Smooth muscle cell (in vitro differentiated cells): Measurements from ENCODE around the gene ZNF451. TPM values are rescaled to one million over a fixed set of nuclear protein-coding genes. Genes with fewer than 3 reads are reported as not detected.

Source experiments
- DNase-seq: peaks from one replicate; lab custom pipeline; 2025; ENCODE audit not compliant: unreplicated experiment; lab: John Stamatoyannopoulos, UW
- H2AFZ ChIP-seq: fragments of 200-600 bp; sonication (generic); 2 replicates; pipeline ENCODE4 v1.6.0; 2016; ENCODE audit warnings: antibody characterized with exemption, low read depth, mild to moderate bottlenecking
- H3F3A ChIP-seq: fragments of 200-600 bp; sonication (generic); 2 replicates; pipeline ENCODE4 v1.6.0; 2017; ENCODE audit warnings: antibody characterized with exemption, low read depth
- H3K27ac ChIP-seq: fragments of 200-600 bp; sonication (generic); 2 replicates; pipeline ENCODE4 v1.5.1; 2016; ENCODE audit warnings: low read depth, mild to moderate bottlenecking
- H3K27me3 ChIP-seq: fragments of 200-600 bp; sonication (generic); 2 replicates; pipeline ENCODE4 v1.6.1; 2016; ENCODE audit warnings: low read depth, mild to moderate bottlenecking
- H3K36me3 ChIP-seq: fragments of 200-600 bp; sonication (generic); 2 replicates; pipeline ENCODE4 v1.5.1; 2016; ENCODE audit warnings: low read depth
- H3K4me1 ChIP-seq: fragments of 200-600 bp; sonication (generic); 2 replicates; pipeline ENCODE4 v1.5.1; 2016; ENCODE audit warnings: low read depth
- H3K4me2 ChIP-seq: fragments of 200-600 bp; sonication (generic); 2 replicates; pipeline ENCODE4 v1.6.0; 2016; ENCODE audit warnings: mild to moderate bottlenecking
- H3K4me3 ChIP-seq: fragments of 200-600 bp; sonication (generic); 2 replicates; pipeline ENCODE4 v1.5.1; 2016; ENCODE audit warnings: mild to moderate bottlenecking
- H3K79me2 ChIP-seq: fragments of 200-600 bp; sonication (generic); 2 replicates; pipeline ENCODE4 v1.6.0; 2016; ENCODE audit warnings: low read depth, mild to moderate bottlenecking
- H3K9ac ChIP-seq: fragments of 200-600 bp; sonication (generic); 2 replicates; pipeline ENCODE4 v1.6.0; 2016; ENCODE audit warnings: low read depth
- H3K9me3 ChIP-seq: fragments of 200-600 bp; sonication (generic); replicated peaks from 2 replicates; pipeline ENCODE4 v1.5.1; 2016; ENCODE audit warnings: low read depth
- H4K20me1 ChIP-seq: fragments of 200-600 bp; sonication (generic); 2 replicates; pipeline ENCODE4 v1.6.0; 2016; ENCODE audit warnings: low read depth
- CTCF ChIP-seq: fragments of 200-600 bp; sonication (generic); IDR thresholded peaks from 2 replicates; pipeline ENCODE4 v1.5.1; 2017; ENCODE audit warnings: borderline replicate concordance, mild to moderate bottlenecking, antibody characterized with exemption; ENCODE audit not compliant: insufficient read depth, poor library complexity, severe bottlenecking
- WGBS: methylation state at CpG from one replicate; pipeline ENCODE4 v1.1.7; 2016; ENCODE audit warnings: low lambda C conversion rate; 5-methylcytosine and 5-hydroxymethylcytosine counted together
- polyA plus RNA-seq: library from polyadenylated mRNA; unstranded; fragments of >200 nt; fragmentation: Nextera tagmentation; extraction: Ambion mirVana; gene quantifications from 2 replicates; pipeline ENCODE4 v1.2.1, GENCODE V29; 2016
- total RNA-seq: library from RNA; depleted of rRNA; stranded (reverse); fragments of >200 nt; gene quantifications from 2 replicates; pipeline ENCODE4 v1.2.3, GENCODE V29; 2014

Gene ZNF451
- total and polyA plus RNA-seq, 2 experiments from 2014 or later: 21.1 to 76.5 TPM

DNA sequence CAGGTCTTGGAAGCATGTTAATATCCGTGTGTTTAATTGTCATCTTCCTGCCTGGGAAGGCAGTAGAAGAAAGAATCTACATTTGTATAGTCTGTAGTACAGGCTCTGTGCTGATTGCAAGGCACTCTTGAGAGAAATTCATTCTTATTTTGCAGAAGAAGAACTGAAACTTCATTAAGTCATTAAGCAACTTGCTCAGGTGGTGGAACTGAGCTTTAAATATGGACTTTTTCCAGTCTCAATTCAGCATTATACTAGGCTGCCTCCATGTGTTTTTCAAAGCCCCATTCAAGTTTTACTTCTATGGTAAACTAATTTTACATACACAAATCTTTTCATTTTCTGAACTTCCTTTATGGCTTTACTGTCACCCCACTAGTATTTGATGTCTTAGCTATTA, 18.7 kb downstream of the ZNF451 start:
- Histone ChIP-seq H3K79me2 (peaks cover 98% of the 10 kb centered on the region), H3K27ac (no peak overlapping the region), H3K9me3 (no peaks in the 10 kb centered on the region), H3K27me3 (no peaks in the 10 kb centered on the region), H4K20me1 (peaks cover 96% of the 10 kb centered on the region), H3K4me2 (no peak overlapping the region), H3K9ac (no peak overlapping the region), H3K4me1 (no peaks in the 10 kb centered on the region), H3K36me3 (peaks cover 12% of the 10 kb centered on the region), H3F3A (no peaks in the 10 kb centered on the region), H2AFZ (no peak overlapping the region), H3K4me3 (no peak overlapping the region)
- TF ChIP-seq CTCF: no peak
- WGBS: 79% methylated on average over 1 of the region's 1 CpG
- no peak for DNase-seq

GRCh38 chr6:57109880-57110279, 19.9 kb downstream of the ZNF451 start:
- no peak for DNase-seq
- H3K9ac ChIP-seq: no peak overlapping the region
- peaks cover 12% of the 10 kb centered on the region for H3K36me3 ChIP-seq
- no peak overlapping the region for H3K4me3 ChIP-seq
- H3K4me1 ChIP-seq: no peaks in the 10 kb centered on the region
- H3K9me3 ChIP-seq: no peaks in the 10 kb centered on the region
- peaks cover 98% of the 10 kb centered on the region for H3K79me2 ChIP-seq
- H2AFZ ChIP-seq: no peak overlapping the region
- H3K4me2 ChIP-seq: no peak overlapping the region
- H3K27me3 ChIP-seq: no peaks in the 10 kb centered on the region
- H3K27ac ChIP-seq: no peak overlapping the region
- H4K20me1 ChIP-seq: peaks cover 94% of the 10 kb centered on the region
- no peaks in the 10 kb centered on the region for H3F3A ChIP-seq
- TF ChIP-seq CTCF: no peak

DNA sequence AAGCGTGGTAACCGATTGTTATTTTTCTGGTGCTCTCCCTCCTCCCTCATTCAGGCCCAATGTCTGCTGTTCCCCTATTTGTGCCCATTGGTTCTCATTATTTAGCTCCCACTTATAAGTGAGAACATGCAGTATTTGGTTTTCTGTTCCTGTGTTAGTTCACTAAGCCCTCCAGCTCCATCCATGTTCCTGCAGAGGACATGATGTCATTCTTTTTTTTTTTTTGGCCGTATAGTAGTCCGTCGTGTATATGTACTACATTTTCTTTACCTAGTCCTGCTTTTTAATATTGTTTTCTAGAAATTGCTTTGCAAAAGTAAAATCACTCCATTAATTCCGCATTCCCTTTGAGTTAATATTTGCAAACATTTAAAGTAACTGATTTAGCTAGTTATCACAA, 23.1 kb downstream of the ZNF451 start:
- no peak for TF ChIP-seq CTCF
- Histone ChIP-seq H3K4me3 (no peak overlapping the region), H3K9me3 (no peaks in the 10 kb centered on the region), H3F3A (no peaks in the 10 kb centered on the region), H4K20me1 (peaks cover 84% of the 10 kb centered on the region), H2AFZ (no peak overlapping the region), H3K4me1 (no peaks in the 10 kb centered on the region), H3K4me2 (no peak overlapping the region), H3K27ac (no peak overlapping the region), H3K36me3 (peaks cover 8% of the 10 kb centered on the region), H3K27me3 (no peaks in the 10 kb centered on the region), H3K9ac (no peak overlapping the region), H3K79me2 (peaks cover 91% of the 10 kb centered on the region)
- DNase-seq: no peak
- WGBS: 97% methylated on average over 6 of the region's 6 CpGs

DNA sequence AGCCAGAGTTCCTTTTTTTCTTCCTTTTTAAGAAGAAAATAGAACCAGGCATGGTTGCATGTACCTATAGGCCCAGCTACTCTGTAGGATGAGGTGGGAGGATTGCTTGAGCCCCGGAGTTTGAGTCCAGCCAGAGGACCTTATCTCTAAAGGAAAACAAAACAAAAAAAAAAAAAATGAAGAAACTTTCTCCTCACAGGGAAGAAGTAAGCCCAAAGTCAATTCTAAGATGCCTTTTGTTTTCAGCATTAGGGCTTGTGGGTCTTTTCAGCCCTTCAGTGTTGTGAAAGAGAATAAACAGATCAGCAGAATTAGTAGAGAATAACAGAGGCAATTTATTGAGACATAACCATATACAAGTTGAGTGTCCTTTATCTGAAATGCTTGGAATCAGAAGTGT, 26.8 kb downstream of the ZNF451 start:
- no peak for TF ChIP-seq CTCF
- Histone ChIP-seq H3F3A (no peaks in the 10 kb centered on the region), H3K27ac (no peak overlapping the region), H3K36me3 (no peaks in the 10 kb centered on the region), H3K9ac (no peak overlapping the region), H3K79me2 (peaks cover 75% of the 10 kb centered on the region), H4K20me1 (peaks cover 60% of the 10 kb centered on the region), H3K4me1 (no peaks in the 10 kb centered on the region), H3K27me3 (no peaks in the 10 kb centered on the region), H3K4me3 (no peak overlapping the region), H3K4me2 (no peak overlapping the region), H2AFZ (no peak overlapping the region), H3K9me3 (no peaks in the 10 kb centered on the region)
- DNase-seq: no peak
- whole genome bisulfite sequencing: 17% methylated on average over 1 of the region's 1 CpG
